Bronchial epithelial cell (primary cell): ENCODE results near the gene AGBL2. TPM values are rescaled to one million over a fixed set of nuclear protein-coding genes. Genes with fewer than 3 reads are reported as not detected.
A peak's percentile ranks its signal among the peaks of the same experiment; 100 is the strongest.

Experiments used
- DNase-seq: peaks from one replicate; pipeline ENCODE4 v3.0.0-alpha.2; 2010; ENCODE audit warnings: low read depth
- FAIRE-seq: peaks from 2 replicates; lab custom pipeline; 2011; peaks lifted over from hg19 to GRCh38; lab: Jason Lieb, UNC
- H3K27me3 ChIP-seq: 2 replicates; pipeline ENCODE4 v1.5.1; 2011; ENCODE audit warnings: low read length; ENCODE audit not compliant: control insufficient read depth, insufficient read depth
- H3K36me3 ChIP-seq: 2 replicates; pipeline ENCODE4 v1.5.1; 2011; ENCODE audit warnings: low read length; ENCODE audit not compliant: control insufficient read depth, insufficient read depth
- H3K4me3 ChIP-seq: 2 replicates; pipeline ENCODE4 v1.5.1; 2011; ENCODE audit warnings: mild to moderate bottlenecking, low read depth, low read length, control low read depth
- CTCF ChIP-seq: IDR thresholded peaks from 2 replicates; pipeline ENCODE4 v1.5.1; 2011; ENCODE audit warnings: mild to moderate bottlenecking, moderate library complexity, low read length, control low read depth, inconsistent platforms; ENCODE audit not compliant: insufficient read depth, severe bottlenecking
- total RNA-seq: library from RNA; depleted of rRNA; stranded (reverse); fragments of >200 nt; gene quantifications from 2 replicates; pipeline ENCODE4 v1.2.1, GENCODE V29; 2014

AGBL2 gene
- total RNA-seq, 1 donor from 2014 or later = 1.1 TPM

GRCh38 chr11:47686151-47686550 lies 29.0 kb downstream of the AGBL2 start:
- Histone ChIP-seq H3K36me3 (no peaks in the 10 kb centered on the region), H3K4me3 (no peak overlapping the region), H3K27me3 (no peaks in the 10 kb centered on the region)
- DNase-seq = no peak
- no peak for TF ChIP-seq CTCF
- FAIRE-seq = no peak

GRCh38 chr11:47675851-47676250 lies 39.3 kb downstream of the AGBL2 start:
- DNase-seq = no peak
- TF ChIP-seq CTCF = no peak
- Histone ChIP-seq H3K27me3 (no peaks in the 10 kb centered on the region), H3K36me3 (no peaks in the 10 kb centered on the region), H3K4me3 (no peak overlapping the region)
- no peak for FAIRE-seq

- Histone ChIP-seq H3K36me3 (no peaks in the 10 kb centered on the region), H3K4me3 (no peak overlapping the region), H3K27me3 (no peaks in the 10 kb centered on the region)
- TF ChIP-seq CTCF = no peak
- DNase-seq (peak; percentile 91), FAIRE-seq (no peak)
These were observed 42.9 kb downstream of the AGBL2 start for GRCh38 chr11:47672283-47672730.

- Histone ChIP-seq H3K36me3 (no peaks in the 10 kb centered on the region), H3K27me3 (no peaks in the 10 kb centered on the region), H3K4me3 (no peak overlapping the region)
- DNase-seq (no peak), FAIRE-seq (no peak)
- TF ChIP-seq CTCF = no peak
These were observed 45.3 kb downstream of the AGBL2 start for GRCh38 chr11:47669856-47670255.

- no peak for FAIRE-seq
- DNase-seq = peak; percentile 26
These were observed 46.5 kb downstream of the AGBL2 start for GRCh38 chr11:47668665-47669064.

More at GRCh38 chr11:47668665-47669064, 46.5 kb downstream of the AGBL2 start:
- no peak overlapping the region for H3K4me3 ChIP-seq
- no peaks in the 10 kb centered on the region for H3K36me3 ChIP-seq
- H3K27me3 ChIP-seq = no peaks in the 10 kb centered on the region
- TF ChIP-seq CTCF = no peak
